ENCODE results near the gene DSCAM. TPM values are rescaled to one million over a fixed set of nuclear protein-coding genes. Genes with fewer than 3 reads are reported as not detected.

The DSCAM gene
- total and polyA plus RNA-seq, 10 of the 15 experiments (the other 5 are each of a cell fraction or from before 2014, with no cell fraction given) = not detected

GRCh38 chr21:40688106-40688864, 158.7 kb downstream of the DSCAM start:
- Histone ChIP-seq H3K9me3 (replicated peaks; ENCODE audit: control insufficient read depth, insufficient read depth, low read length) (no peaks in the 10 kb centered on the region; the same call in 2 of the 3 replicates), H4K20me1 (ENCODE audit: control insufficient read depth, insufficient read depth) (no peaks in the 10 kb centered on the region), H3K4me2 (ENCODE audit: control insufficient read depth, insufficient read depth) (no peak overlapping the region), H3K9ac (ENCODE audit: control insufficient read depth, insufficient read depth, low read length) (no peak overlapping the region), H3K27me3 (replicated peaks in 1 of 2; ENCODE audit: control insufficient read depth in 2 of 2, insufficient read depth in 2 of 2, low read length in 1 of 2) (no peaks in the 10 kb centered on the region), H3K36me3 (ENCODE audit: control insufficient read depth in 2 of 2, insufficient read depth in 2 of 2, low read length in 1 of 2) (no peaks in the 10 kb centered on the region), H2AFZ (ENCODE audit: control insufficient read depth, low read depth, low read length) (no peak overlapping the region), H3K4me3 (no peak overlapping the region), H3K4me1 (ENCODE audit: control insufficient read depth, insufficient read depth, low read length) (no peaks in the 10 kb centered on the region), H3K27ac (ENCODE audit: control insufficient read depth, insufficient read depth) (no peak overlapping the region), H3K79me2 (ENCODE audit: control insufficient read depth, insufficient read depth, low read length) (no peaks in the 10 kb centered on the region)
- WGBS (ENCODE audit: insufficient coverage, insufficient replicate concordance, low lambda C conversion rate, missing lambda C conversion rate) = 12% methylated on average over 5 of the region's 5 CpGs
- SMC1A ChIA-PET (ENCODE audit: uncharacterized antibody, unreplicated experiment) = no interaction called here
- POLR2A ChIA-PET = no interaction called here
- DNase-seq (ENCODE audit: low read depth, low spot score) (no peak), FAIRE-seq (no peak), ATAC-seq (no peak)
- RAD21 ChIA-PET (ENCODE audit: unreplicated experiment) = no interaction called here
- intact Hi-C loops (cut with micrococcal nuclease; ENCODE audit: unreplicated experiment) (no loop called here), in situ Hi-C loops (cut with MboI) (no loop called here)
- BruUV-seq (replicated peaks) = no TSS peak
- TF ChIP-seq SUZ12 (IDR thresholded peaks at IDR 0.05; ENCODE audit: unreplicated experiment) (no peak), NR2C2 (IDR thresholded peaks at IDR 0.05; ENCODE audit: borderline replicate concordance, control insufficient read depth, insufficient read length, low read depth) (no peak), RELA (IDR thresholded peaks at IDR 0.05; ENCODE audit: borderline replicate concordance, partially characterized antibody) (no peak), USF2 (IDR thresholded peaks at IDR 0.05; ENCODE audit: borderline replicate concordance, low read depth, low read length) (no peak), RBBP5 (conservative IDR thresholded peaks at IDR 0.05) (no peak), SUPT20H (IDR thresholded peaks at IDR 0.05; ENCODE audit: borderline replicate concordance, control insufficient read depth, low read depth, low read length) (no peak)
- CTCF ChIA-PET = no interaction called here

- POLR2A ChIA-PET = no interaction called here
- no TSS peak for BruUV-seq (replicated peaks)
- Histone ChIP-seq H3K27ac (ENCODE audit: control insufficient read depth, insufficient read depth) (no peak overlapping the region), H3K27me3 (replicated peaks in 1 of 2; ENCODE audit: control insufficient read depth in 2 of 2, insufficient read depth in 2 of 2, low read length in 1 of 2) (no peaks in the 10 kb centered on the region), H3K9me3 (replicated peaks; ENCODE audit: control insufficient read depth, insufficient read depth, low read length) (no peaks in the 10 kb centered on the region; the same call in 2 of the 3 replicates), H3K4me2 (ENCODE audit: control insufficient read depth, insufficient read depth) (no peak overlapping the region), H3K4me1 (ENCODE audit: control insufficient read depth, insufficient read depth, low read length) (no peaks in the 10 kb centered on the region), H2AFZ (ENCODE audit: control insufficient read depth, low read depth, low read length) (no peak overlapping the region), H3K9ac (ENCODE audit: control insufficient read depth, insufficient read depth, low read length) (no peak overlapping the region), H4K20me1 (ENCODE audit: control insufficient read depth, insufficient read depth) (no peaks in the 10 kb centered on the region), H3K4me3 (no peak overlapping the region), H3K79me2 (ENCODE audit: control insufficient read depth, insufficient read depth, low read length) (no peaks in the 10 kb centered on the region), H3K36me3 (ENCODE audit: control insufficient read depth in 2 of 2, insufficient read depth in 2 of 2, low read length in 1 of 2) (no peaks in the 10 kb centered on the region)
- CTCF ChIA-PET = no interaction called here
- SMC1A ChIA-PET (ENCODE audit: uncharacterized antibody, unreplicated experiment) = no interaction called here
- RAD21 ChIA-PET (ENCODE audit: unreplicated experiment) = no interaction called here
- DNase-seq (ENCODE audit: low read depth, low spot score) (no peak), ATAC-seq (no peak), FAIRE-seq (no peak)
- in situ Hi-C loops (cut with MboI) = no loop called here
- WGBS (ENCODE audit: insufficient coverage, insufficient replicate concordance, low lambda C conversion rate, missing lambda C conversion rate) = 3% methylated on average over 4 of the region's 4 CpGs
- intact Hi-C loops (cut with micrococcal nuclease; ENCODE audit: unreplicated experiment) = no loop called here
- TF ChIP-seq PML (IDR thresholded peaks at IDR 0.05; ENCODE audit: low read length) (no peak), BCL3 (IDR thresholded peaks at IDR 0.05; ENCODE audit: borderline replicate concordance, insufficient read depth, low read depth, low read length, poor library complexity, severe bottlenecking) (no peak), PAX8 (IDR thresholded peaks at IDR 0.05) (no peak), ZNF217 (IDR thresholded peaks at IDR 0.05) (no peak), NFYB (IDR thresholded peaks at IDR 0.05; ENCODE audit: insufficient read depth, low read depth, low read length) (no peak), RFX5 (IDR thresholded peaks at IDR 0.05; ENCODE audit: low read depth, low read length) (no peak), NR2F1 (conservative IDR thresholded peaks at IDR 0.05) (no peak), SREBF1 (IDR thresholded peaks at IDR 0.05; ENCODE audit: low read length) (no peak), E2F4 (IDR thresholded peaks at IDR 0.05; ENCODE audit: low read depth, low read length) (no peak), POU2F2 (IDR thresholded peaks at IDR 0.05; ENCODE audit: borderline replicate concordance, low read depth, low read length) (no peak)
These were observed 159.3 kb downstream of the DSCAM start for GRCh38 chr21:40687625-40688024.

Measured in GM12878 (cell line).